KMS-11 (cell line): ENCODE measurements around the gene PYROXD2.

Experiments used
- H2AFZ ChIP-seq: fragments of 200-600 bp; sonication (generic); 2 replicates; pipeline ENCODE4 v1.6.1; 2016; ENCODE audit warnings: antibody characterized with exemption, mixed run types, low read depth
- H3K27ac ChIP-seq: fragments of 200-600 bp; sonication (generic); 2 replicates; pipeline ENCODE4 v1.6.1; 2016; ENCODE audit warnings: mild to moderate bottlenecking, mixed run types
- H3K27me3 ChIP-seq: fragments of 200-600 bp; sonication (generic); 2 replicates; pipeline ENCODE4 v1.6.1; 2017; ENCODE audit warnings: mild to moderate bottlenecking, low read depth, mixed run types, moderate library complexity; ENCODE audit not compliant: insufficient read depth
- H3K36me3 ChIP-seq: fragments of 200-600 bp; sonication (generic); 2 replicates; pipeline ENCODE4 v1.6.1; 2017; ENCODE audit warnings: mild to moderate bottlenecking, mixed run types; ENCODE audit not compliant: insufficient read depth
- H3K4me1 ChIP-seq: fragments of 200-600 bp; sonication (generic); 2 replicates; pipeline ENCODE4 v1.6.1; 2016; ENCODE audit warnings: mild to moderate bottlenecking, low read depth, mixed run types; ENCODE audit not compliant: poor library complexity, severe bottlenecking
- H3K4me2 ChIP-seq: fragments of 200-600 bp; sonication (generic); 2 replicates; pipeline ENCODE4 v1.7.0; 2016; ENCODE audit warnings: mild to moderate bottlenecking, mixed run types
- H3K4me3 ChIP-seq: fragments of 200-600 bp; sonication (generic); IDR thresholded peaks from 2 replicates; pipeline ENCODE4 v1.6.1; 2017; ENCODE audit warnings: low read depth, low read length, mixed read lengths; ENCODE audit not compliant: insufficient read depth
- H3K79me2 ChIP-seq: fragments of 200-600 bp; sonication (generic); 2 replicates; pipeline ENCODE4 v1.6.1; 2016; ENCODE audit warnings: low read depth, mixed run types; ENCODE audit not compliant: insufficient read depth
- H3K9ac ChIP-seq: fragments of 200-600 bp; sonication (generic); 2 replicates; pipeline ENCODE4 v1.6.1; 2016; ENCODE audit warnings: mild to moderate bottlenecking, mixed run types
- H4K20me1 ChIP-seq: fragments of 200-600 bp; sonication (generic); 2 replicates; pipeline ENCODE4 v1.6.1; 2016; ENCODE audit warnings: mild to moderate bottlenecking, mixed run types; ENCODE audit not compliant: insufficient read depth
- TF ChIP-seq, protein P1 (sequence below): fragments of 200-600 bp; sonication (generic); conservative IDR thresholded peaks from 2 replicates; pipeline ENCODE4 v1.6.1; 2017; ENCODE audit warnings: low read depth, mild to moderate bottlenecking, antibody characterized with exemption, low read length, moderate library complexity, mixed read lengths

Gene PYROXD2

GRCh38 chr10:98460837-98461499 lies 46.0 kb upstream of the PYROXD2 start:
- no peak overlapping the region for H3K4me2 ChIP-seq
- no peaks in the 10 kb centered on the region for H3K36me3 ChIP-seq
- H3K4me1 ChIP-seq = no peaks in the 10 kb centered on the region
- H3K4me3 ChIP-seq = no peak overlapping the region
- no peaks in the 10 kb centered on the region for H4K20me1 ChIP-seq
- H3K9ac ChIP-seq = no peak overlapping the region
- TF ChIP-seq, protein P1, sequence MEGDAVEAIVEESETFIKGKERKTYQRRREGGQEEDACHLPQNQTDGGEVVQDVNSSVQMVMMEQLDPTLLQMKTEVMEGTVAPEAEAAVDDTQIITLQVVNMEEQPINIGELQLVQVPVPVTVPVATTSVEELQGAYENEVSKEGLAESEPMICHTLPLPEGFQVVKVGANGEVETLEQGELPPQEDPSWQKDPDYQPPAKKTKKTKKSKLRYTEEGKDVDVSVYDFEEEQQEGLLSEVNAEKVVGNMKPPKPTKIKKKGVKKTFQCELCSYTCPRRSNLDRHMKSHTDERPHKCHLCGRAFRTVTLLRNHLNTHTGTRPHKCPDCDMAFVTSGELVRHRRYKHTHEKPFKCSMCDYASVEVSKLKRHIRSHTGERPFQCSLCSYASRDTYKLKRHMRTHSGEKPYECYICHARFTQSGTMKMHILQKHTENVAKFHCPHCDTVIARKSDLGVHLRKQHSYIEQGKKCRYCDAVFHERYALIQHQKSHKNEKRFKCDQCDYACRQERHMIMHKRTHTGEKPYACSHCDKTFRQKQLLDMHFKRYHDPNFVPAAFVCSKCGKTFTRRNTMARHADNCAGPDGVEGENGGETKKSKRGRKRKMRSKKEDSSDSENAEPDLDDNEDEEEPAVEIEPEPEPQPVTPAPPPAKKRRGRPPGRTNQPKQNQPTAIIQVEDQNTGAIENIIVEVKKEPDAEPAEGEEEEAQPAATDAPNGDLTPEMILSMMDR = no peak
- H3K27ac ChIP-seq = no peak overlapping the region
- no peaks in the 10 kb centered on the region for H3K27me3 ChIP-seq
- no peak overlapping the region for H2AFZ ChIP-seq
- no peaks in the 10 kb centered on the region for H3K79me2 ChIP-seq

GRCh38 chr10:98458809-98459784 lies 44.1 kb upstream of the PYROXD2 start:
- H4K20me1 ChIP-seq = no peaks in the 10 kb centered on the region
- H2AFZ ChIP-seq = no peak overlapping the region
- TF ChIP-seq, protein P1 = no peak
- no peaks in the 10 kb centered on the region for H3K79me2 ChIP-seq
- H3K36me3 ChIP-seq = no peaks in the 10 kb centered on the region
- H3K4me2 ChIP-seq = no peak overlapping the region
- H3K27ac ChIP-seq = no peak overlapping the region
- no peaks in the 10 kb centered on the region for H3K4me1 ChIP-seq
- H3K4me3 ChIP-seq = no peak overlapping the region
- H3K27me3 ChIP-seq = no peaks in the 10 kb centered on the region
- H3K9ac ChIP-seq = no peak overlapping the region

GRCh38 chr10:98457721-98458120 lies 42.7 kb upstream of the PYROXD2 start:
- H3K9ac ChIP-seq = no peak overlapping the region
- no peaks in the 10 kb centered on the region for H4K20me1 ChIP-seq
- H2AFZ ChIP-seq = no peak overlapping the region
- no peak overlapping the region for H3K4me2 ChIP-seq
- no peaks in the 10 kb centered on the region for H3K79me2 ChIP-seq
- no peak overlapping the region for H3K4me3 ChIP-seq
- no peaks in the 10 kb centered on the region for H3K27me3 ChIP-seq
- no peaks in the 10 kb centered on the region for H3K4me1 ChIP-seq
- TF ChIP-seq, protein P1 = no peak
- H3K36me3 ChIP-seq = no peaks in the 10 kb centered on the region
- H3K27ac ChIP-seq = no peak overlapping the region

GRCh38 chr10:98456686-98457482 lies 41.9 kb upstream of the PYROXD2 start:
- no peak overlapping the region for H3K27ac ChIP-seq
- H3K9ac ChIP-seq = no peak overlapping the region
- no peaks in the 10 kb centered on the region for H3K79me2 ChIP-seq
- H4K20me1 ChIP-seq = no peaks in the 10 kb centered on the region
- no peaks in the 10 kb centered on the region for H3K36me3 ChIP-seq
- no peak overlapping the region for H3K4me3 ChIP-seq
- TF ChIP-seq, protein P1 = no peak
- no peak overlapping the region for H2AFZ ChIP-seq
- no peaks in the 10 kb centered on the region for H3K4me1 ChIP-seq
- no peak overlapping the region for H3K4me2 ChIP-seq
- no peaks in the 10 kb centered on the region for H3K27me3 ChIP-seq
